Cardiac fibroblast (primary cell): Measurements from ENCODE around the gene JARID2.

Experiments
- DNase-seq, 2 donors: peaks; one replicate each; pipeline versions ENCODE4 v3.0.0 to v3.0.0-alpha.2; 2010; ENCODE audit warnings: low read depth in 2 of 2
- H3K4me3 ChIP-seq, 2 donors: replicated peaks in 1 of 2; 1 replicate in 1 of 2; 2 replicates in 1 of 2; pipeline ENCODE4 v1.5.1; 2011; ENCODE audit warnings: low read depth in 2 of 2, low read length in 2 of 2, mild to moderate bottlenecking in 2 of 2, moderate library complexity in 1 of 2
- TF ChIP-seq, protein P1 (sequence below): IDR thresholded peaks from one replicate; pipeline ENCODE4 v1.5.1; 2011; ENCODE audit warnings: low read depth, mild to moderate bottlenecking, low read length, inconsistent platforms

The JARID2 gene

DNA sequence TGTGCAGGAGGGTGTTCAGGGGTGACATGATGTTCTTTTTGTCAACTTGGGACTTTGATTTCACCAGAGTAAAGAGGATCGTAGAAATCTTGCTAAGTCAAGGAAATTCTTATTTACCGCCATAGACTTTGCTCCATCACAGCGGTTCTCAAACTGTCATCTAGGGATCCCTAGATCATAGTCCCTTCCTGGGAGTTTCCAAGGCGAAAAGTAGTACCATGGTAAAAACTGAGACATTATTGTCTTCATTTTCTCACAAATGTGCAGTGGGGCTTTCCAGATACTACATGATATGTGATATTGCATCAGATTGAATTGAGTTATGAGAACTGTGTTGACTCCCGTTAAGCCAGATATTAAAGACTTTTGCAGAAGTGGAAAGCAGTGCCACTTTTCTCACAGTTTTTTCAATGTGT is 79.7 kb downstream of the JARID2 start:
- TF ChIP-seq, protein P1, sequence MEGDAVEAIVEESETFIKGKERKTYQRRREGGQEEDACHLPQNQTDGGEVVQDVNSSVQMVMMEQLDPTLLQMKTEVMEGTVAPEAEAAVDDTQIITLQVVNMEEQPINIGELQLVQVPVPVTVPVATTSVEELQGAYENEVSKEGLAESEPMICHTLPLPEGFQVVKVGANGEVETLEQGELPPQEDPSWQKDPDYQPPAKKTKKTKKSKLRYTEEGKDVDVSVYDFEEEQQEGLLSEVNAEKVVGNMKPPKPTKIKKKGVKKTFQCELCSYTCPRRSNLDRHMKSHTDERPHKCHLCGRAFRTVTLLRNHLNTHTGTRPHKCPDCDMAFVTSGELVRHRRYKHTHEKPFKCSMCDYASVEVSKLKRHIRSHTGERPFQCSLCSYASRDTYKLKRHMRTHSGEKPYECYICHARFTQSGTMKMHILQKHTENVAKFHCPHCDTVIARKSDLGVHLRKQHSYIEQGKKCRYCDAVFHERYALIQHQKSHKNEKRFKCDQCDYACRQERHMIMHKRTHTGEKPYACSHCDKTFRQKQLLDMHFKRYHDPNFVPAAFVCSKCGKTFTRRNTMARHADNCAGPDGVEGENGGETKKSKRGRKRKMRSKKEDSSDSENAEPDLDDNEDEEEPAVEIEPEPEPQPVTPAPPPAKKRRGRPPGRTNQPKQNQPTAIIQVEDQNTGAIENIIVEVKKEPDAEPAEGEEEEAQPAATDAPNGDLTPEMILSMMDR = no peak
- H3K4me3 ChIP-seq = no peak overlapping the region

DNA sequence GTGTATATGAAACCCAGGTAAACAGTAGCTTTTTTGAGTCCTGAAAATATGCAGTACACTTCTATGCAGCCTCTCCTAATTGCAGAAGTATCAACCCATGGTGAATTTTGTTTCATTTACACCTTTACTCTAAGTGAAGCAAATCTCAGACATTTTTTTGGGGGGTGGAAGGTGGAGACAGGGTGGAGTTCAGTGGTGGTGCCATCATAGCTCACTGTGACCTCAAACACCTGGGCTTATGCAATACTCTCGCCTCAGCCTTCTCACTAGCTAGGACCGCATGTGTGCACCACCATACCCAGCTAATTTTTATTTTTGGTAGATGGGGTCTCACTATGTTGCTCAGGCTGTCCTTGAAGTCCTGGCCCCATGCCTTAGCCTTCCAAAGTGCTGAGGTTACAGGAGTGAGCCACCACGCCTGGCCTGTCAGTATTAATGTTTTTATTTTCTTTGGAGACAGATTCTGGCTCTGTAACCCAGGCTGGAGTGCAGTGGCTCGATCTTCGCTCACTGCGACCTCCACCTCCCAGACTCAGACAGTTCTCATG is 80.3 kb downstream of the JARID2 start:
- DNase-seq = no peak
- H3K4me3 ChIP-seq = no peak overlapping the region
- TF ChIP-seq, protein P1 = no peak

More for the DNA sequence above, 79.7 kb downstream of the JARID2 start:
- no peak for DNase-seq

DNA sequence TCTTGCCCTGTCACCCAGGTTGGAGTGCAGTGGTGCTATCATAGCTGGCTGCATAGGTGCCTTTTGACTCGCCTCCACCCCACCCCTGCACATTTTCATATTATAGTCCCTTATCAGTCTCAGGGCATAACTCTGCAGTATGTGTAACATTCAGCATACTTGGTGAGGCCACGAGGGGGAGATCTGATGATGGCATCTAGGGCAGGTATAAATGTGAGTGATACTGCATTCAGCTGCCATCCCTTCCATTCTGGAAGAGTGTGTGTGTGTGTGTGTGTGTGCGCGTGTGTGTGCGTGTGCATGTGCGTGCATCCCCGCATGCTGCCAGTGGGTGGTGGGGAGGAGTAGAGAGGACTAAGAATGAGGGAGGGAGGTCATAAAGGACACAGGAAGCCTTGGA is 81.4 kb downstream of the JARID2 start:
- TF ChIP-seq, protein P1 = peak; percentile 30
- H3K4me3 ChIP-seq = no peak overlapping the region
- peak in 1 of 2 donors; percentile 29 for DNase-seq

DNA sequence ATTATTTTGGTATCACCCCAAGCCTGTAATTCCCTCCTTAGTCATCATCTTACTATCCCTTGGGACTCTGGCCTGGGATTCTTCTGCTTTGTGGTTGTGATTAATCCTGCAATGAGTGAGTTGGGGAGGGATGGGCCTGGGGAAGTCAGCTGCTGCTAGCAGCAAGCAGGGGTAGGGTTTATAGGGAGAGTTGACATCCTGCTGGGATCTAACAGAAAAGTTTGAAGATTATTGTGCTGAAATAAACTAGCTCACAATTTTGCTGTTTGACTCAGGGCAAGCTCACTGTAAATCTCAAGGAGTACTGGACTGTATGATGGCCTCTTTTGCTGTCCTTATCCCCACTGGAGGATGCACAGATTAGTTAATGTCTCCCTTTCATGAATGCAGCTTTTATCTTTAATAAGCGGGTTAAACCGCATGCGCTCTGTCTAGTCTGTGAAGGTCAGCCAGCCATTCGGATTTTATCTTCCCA is 83.4 kb downstream of the JARID2 start:
- DNase-seq = peak; percentile 87 to 98
- TF ChIP-seq, protein P1 = no peak
- no peak overlapping the region for H3K4me3 ChIP-seq

DNA sequence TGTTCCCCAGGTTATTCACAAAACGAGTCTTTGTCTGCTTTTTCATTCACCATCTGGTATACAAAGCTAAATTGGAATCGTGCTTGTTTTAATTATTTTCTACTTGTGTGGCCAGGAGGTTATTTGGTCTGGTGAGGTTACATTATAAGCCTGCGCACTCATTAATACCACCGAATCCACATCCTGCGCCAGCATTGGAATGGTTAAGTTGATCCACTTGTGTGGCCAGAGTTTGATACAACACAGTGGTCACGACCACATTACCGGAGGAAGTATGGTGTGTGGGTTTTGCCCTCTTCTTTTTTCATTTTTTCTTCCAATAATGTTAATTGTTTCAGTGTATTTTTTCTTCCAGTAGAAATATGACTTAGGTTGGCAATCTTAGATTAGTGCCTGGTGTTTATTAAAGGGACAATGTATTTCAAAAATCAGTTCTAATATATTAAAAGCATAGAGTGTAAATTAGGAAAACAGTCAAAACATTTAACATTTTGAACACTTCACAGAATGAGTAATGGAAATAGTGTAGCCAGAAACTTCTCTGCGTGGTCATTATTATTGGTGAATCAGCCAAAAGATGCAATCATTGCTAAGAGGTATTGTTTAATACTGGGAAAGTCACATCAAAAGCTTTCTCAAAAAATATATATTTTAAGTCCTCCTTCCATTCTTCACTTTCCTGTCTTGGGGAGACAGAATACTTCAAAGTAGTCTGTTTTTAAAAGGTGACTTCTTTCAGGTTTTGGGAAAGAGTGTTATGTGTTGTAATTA is 84.5 kb downstream of the JARID2 start:
- H3K4me3 ChIP-seq = no peak overlapping the region
- TF ChIP-seq, protein P1 = no peak
- DNase-seq = peak in 1 of 2 donors; percentile 80

DNA sequence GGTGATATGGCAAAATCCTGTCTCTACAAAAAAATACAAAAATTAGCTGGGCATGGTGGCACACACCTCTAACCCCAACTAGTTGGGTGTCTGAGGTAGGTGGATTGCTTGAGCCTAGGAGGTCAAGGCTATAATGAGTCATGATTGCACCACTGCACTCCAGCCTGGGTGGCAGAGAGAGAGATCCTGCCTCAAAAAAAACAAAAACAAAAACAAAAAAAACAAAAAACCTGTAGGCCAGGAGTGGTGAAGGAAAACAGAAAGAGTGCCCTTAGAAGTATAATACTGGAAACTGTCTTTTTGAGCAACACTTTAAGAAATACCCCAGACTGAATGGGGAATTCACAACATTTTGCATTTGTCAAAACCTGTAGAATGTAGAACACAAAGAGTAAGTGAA is 85.3 kb downstream of the JARID2 start:
- H3K4me3 ChIP-seq = no peak overlapping the region
- DNase-seq = peak in 1 of 2 donors; percentile 71
- TF ChIP-seq, protein P1 = no peak
